ENCODE data around the gene CCDC198.

CCDC198 gene

DNA sequence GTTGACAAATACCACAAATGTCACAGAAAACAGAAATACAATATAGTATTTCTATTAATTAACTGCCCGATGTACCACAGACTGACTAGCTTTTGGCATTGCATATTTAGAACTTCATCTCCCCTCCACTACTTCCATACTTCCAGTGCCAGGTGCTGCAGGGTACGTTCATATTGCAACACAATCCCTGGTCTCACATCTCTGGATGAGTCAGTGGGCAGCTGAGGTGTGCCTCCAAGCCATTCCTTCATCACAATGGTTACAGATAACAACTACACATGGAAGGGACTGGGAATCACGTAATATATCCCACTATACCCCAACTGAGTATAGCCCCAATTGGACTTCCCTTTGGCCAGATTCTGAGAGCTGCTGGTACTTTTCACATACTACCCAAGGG, 31.1 kb downstream of the CCDC198 start:
- no peak for DNase-seq

GRCh38 chr14:57461777-57462320, 31.8 kb downstream of the CCDC198 start:
- no peak for DNase-seq

DNA sequence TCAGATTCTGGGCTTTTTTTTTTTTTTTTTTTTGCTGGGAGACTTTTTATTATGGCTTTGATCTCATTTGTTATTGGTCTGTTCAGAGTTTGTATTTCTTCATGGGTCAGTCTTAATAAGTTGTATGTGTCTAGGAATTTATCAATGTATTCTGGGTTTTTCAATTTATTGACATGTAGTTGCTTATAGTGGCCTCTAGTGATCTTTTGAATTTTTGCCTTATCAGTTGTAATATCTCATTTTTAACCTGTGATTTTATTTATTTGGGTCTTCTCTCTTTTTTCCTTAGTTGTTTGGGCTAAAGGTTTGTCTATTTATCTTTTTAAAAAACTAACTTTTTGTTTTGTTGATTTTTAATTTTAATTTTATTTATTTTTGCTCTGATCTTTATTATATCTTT, 57.7 kb downstream of the CCDC198 start:
- no peak for DNase-seq

GRCh38 chr14:57420986-57421385, 72.7 kb downstream of the CCDC198 start:
- no peak for DNase-seq

- DNase-seq = no peak
These were observed 73.6 kb downstream of the CCDC198 start for GRCh38 chr14:57420033-57420432.

Measured in activated naive CD4-positive, alpha-beta T cell treated with Interleukin-2 at 50 U/mL for 16 hours (primary cell).